NCI-H748 (cell line): ENCODE measurements around the gene DENND1A.

ENCODE experiments used
- DNase-seq: peaks from one replicate; lab custom pipeline; 2025; ENCODE audit not compliant: unreplicated experiment; lab: John Stamatoyannopoulos, UW

Gene DENND1A

DNA sequence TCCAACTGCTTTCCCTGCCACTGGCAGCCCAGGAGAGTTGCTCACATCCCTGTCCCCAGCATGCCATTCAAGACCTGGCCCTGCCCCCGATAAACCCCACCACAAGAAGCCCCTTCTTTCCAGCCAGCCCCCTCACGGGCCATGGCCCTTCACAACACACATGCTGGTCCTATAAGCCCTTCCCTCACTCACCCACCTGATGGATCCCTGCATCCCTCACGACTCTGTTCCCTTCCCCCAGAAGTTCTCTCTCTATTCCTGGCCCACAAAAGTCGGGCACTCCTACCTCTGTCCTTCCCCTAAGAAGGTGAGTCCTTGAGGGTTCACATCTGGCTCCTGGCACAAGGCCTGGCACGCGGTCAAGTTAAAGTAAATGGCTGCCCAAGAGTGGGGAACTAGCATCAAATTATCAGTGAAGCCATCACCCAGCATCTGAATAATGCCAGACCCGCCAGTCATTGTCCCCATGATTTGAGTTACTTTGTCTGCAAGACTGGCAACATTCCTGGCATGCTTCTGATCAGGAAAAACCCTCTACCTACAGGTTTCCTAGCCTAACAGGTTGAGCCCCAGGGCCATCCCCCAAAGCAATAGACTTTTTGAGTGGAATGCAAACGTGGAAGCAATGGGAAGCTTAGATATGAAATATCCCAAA is 508.0 kb downstream of the DENND1A start:
- no peak for DNase-seq

- DNase-seq = no peak
Observed at GRCh38 chr9:123421186-123421585, 508.7 kb downstream of the DENND1A start.

DNA sequence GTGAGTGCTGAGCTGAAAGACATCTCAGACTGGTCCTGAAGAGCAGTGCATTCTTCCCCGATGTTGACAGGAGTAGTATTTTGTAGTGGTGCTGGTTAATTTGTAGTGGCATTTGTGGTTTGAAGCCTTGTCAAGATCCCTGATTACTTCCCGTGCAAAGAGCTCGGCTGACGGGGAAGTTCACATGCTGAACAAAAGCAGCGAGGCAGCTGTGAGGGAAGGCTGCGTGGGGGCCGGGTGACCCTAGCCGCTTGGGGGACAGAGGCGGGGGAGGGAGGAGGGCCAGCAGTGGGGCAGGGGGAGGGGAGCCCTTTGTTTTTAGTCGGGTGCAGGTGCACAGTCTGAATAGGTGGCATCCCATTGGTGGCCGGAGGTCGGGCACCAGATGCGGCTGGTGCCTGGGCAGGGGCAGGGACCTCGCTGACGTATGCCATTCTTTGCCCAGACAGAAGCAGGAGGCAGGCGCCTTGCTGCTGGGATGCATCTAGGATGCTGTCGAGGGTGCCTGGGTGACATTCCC is 509.3 kb downstream of the DENND1A start:
- DNase-seq = no peak

GRCh38 chr9:123419721-123420591 is 510.0 kb downstream of the DENND1A start:
- no peak for DNase-seq

- no peak for DNase-seq
Observed at GRCh38 chr9:123419091-123419490, 510.8 kb downstream of the DENND1A start.

GRCh38 chr9:123418506-123418905 is 511.4 kb downstream of the DENND1A start:
- DNase-seq = no peak

- no peak for DNase-seq
Observed at GRCh38 chr9:123418052-123418430, 511.9 kb downstream of the DENND1A start.

DNA sequence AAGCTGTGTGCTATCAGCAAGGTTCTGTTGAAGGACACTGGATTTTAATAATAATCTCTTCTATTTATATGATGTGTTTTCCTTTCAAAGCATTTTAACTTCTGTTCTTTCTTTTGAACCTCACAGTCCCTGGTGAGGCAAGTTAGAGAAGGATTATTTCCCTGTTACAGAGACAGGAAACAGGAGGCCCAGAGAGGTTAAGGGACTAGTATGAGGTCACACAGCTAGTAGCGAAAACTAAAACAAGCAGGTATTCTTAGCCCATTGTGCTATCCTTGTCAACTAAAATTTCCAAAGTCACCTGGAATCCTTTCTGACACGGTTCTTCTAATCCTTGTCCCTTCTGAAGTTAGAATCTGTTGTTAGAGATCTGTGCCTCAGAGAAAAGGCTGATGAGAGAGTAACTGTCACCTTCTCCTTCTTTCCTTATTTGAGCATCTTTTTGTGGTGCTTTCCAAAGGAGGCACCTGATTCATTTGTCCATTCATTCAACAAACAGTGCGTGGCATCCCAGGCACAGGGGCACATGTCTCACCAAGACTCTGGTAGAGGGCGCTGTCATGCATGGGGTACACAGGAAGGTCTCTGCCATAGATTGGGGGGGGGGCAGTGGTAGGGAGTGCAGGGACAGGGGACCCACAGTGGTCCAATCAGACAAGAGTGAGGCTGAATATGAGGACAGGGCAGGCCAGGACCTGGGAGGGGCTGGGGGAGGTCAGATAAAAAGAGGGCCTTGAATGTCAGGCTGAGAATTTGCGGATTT is 512.5 kb downstream of the DENND1A start:
- DNase-seq = no peak

- no peak for DNase-seq
Observed at GRCh38 chr9:123416176-123416575, 513.8 kb downstream of the DENND1A start.

- DNase-seq = no peak
Observed at GRCh38 chr9:123414936-123415930, 514.7 kb downstream of the DENND1A start.

GRCh38 chr9:123414204-123414603 is 515.7 kb downstream of the DENND1A start:
- DNase-seq = no peak

- DNase-seq = no peak
Observed at GRCh38 chr9:123412171-123412820, 517.6 kb downstream of the DENND1A start.

DNA sequence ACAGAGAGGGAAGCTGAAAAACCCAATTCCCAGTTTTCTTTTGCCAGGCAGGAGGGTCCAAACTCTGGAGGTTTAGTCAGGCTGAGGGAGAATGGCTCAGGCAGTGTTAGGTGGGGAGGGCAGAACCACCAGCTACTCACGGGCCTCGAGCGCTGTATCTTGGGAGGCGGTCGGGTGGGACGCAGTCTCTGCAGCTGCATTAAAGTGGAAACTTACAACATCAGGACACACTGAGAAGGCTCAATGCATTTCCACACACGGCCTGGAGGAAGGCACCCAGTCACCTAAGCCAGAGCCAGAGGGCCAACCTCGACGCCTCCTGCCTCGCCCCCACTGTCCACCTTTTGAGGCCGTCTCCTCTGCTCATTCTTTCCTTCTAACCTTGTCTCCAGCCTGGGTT is 518.3 kb downstream of the DENND1A start:
- no peak for DNase-seq

DNA sequence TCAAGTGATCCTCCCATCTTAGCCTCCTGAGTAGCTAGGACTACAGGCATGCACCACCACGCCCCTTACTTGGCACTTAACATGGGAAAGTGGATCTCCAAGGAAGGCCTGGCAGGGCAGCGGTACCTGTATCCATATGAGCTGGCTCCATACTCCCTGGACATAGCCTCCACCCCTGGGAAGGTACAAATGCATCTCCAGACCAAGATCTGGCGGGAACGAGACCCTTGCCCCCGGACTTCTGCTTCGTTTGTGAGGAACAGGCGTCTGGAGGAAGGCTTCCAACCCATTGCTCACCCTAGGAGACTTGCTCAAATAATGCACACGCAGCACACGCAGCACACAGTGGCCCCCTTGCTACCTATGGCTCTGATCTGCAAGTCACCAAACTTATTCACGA is 518.7 kb downstream of the DENND1A start:
- DNase-seq = no peak

DNA sequence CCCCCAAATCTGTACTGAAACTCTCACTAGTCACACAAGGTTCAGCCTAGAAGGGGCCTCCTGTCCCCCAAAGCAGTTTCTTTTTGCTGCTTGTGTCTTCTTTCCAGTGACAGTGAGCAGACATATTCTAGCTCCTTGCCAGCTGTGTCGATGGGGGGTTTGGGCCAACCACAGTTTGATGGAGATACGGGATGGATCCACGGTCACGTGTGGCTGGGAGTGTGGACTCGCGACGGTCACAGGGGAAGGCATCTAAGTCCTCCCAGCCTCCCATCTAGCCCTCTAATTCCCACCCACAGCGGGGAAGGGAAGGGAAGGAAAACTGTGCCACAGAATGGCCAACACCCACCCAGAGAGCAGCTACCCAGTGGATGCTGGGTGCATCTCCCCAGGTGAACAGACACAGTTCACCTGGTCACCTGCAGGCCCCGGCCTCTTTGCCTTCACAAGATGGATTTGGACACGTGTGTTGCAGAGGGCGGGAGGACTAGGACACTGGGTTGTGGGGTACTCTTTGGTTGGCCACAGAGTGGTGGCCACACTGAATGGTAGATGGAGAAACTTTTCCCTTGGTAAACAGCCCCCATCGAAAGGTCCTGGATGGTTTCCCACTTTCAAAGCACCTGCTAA is 519.5 kb downstream of the DENND1A start:
- no peak for DNase-seq

DNA sequence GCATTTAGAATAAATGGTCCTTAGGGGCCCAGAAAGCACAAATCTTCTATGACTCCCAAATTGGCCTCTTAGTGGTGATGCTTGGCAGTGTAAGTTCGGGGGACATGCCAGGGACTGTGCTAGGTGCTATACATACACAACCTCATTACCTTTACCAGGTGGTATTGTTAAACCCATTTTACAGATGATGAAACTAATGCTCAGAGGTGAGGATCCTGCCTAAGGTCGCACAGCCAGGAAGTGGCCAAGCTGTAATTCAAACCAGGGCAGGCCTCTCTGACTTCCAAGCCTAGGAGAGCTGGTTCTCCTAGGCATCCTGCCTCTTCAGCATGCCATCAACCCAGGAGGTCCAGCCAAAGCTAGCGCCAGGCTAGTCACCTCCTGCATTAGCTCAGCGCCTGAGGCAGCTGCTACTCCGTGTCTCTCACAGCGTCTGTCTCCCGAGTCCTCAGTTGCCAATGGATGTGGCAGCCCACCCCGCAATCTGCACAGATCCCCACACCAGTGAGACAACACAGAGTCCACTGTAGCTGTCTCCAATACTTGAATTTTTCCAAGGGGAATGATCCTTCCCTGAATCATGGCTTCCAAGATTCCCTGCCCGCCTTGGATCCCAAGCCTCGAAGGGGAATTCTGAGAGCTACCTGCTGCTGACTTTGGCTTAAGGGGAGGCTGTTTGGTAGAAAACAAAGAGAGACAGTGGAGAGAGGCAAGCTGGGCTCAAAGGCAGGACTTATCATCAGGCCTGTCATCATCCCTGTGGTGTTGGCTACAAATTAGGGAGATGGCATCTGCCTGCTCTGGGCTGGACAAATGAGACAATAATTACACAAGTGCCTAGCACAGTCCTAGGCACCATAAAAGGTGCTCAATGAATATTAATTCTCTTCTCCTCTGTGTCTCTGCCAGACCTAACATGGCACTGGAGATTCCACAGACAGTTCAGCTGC is 521.3 kb downstream of the DENND1A start:
- DNase-seq = peak; percentile 14

- DNase-seq = no peak
Observed at GRCh38 chr9:123407217-123407851, 522.6 kb downstream of the DENND1A start.
